Umbilical cord (tissue), 2 donors: Measurements from ENCODE around the gene NR4A3. TPM values are rescaled to one million over a fixed set of nuclear protein-coding genes. Genes with fewer than 3 reads are reported as not detected.

Experiments
- DNase-seq: peaks from one replicate; pipeline ENCODE4 v3.0.0-alpha.2; 2015; ENCODE audit warnings: low spot score
- total RNA-seq: library from RNA; depleted of rRNA; stranded (reverse); fragments of >200 nt; gene quantifications from one replicate; pipeline ENCODE4 v1.2.3, GENCODE V29; 2014; ENCODE audit warnings: low replicate concordance; ENCODE audit not compliant: insufficient read depth

Gene NR4A3
- total RNA-seq, 1 donor from 2014 or later = 7.7 TPM

GRCh38 chr9:99873943-99874584 is 52.4 kb downstream of the NR4A3 start:
- no peak for DNase-seq

- no peak for DNase-seq
These were observed 54.5 kb downstream of the NR4A3 start for GRCh38 chr9:99876190-99876589.

DNA sequence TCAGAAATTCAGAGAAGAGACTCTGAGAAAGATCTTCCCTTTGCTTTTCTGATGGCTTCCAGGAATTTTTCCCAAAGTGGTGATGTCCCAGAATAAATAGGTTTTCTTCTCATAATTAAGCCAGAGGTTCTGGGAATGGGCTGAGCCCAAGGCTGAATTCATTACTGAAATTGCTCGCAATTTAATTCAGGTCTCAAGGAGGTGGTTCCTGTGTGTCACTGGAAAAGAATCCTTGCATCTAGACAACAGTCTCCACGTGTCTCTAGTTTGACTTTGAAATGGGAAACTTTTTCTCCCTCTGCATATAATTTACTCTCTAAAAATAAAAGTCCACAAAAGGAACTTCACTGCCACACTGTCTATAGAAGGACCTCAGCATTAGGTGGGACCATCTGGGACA is 57.0 kb downstream of the NR4A3 start:
- DNase-seq = no peak

- no peak for DNase-seq
These were observed 60.1 kb downstream of the NR4A3 start for GRCh38 chr9:99881769-99882168.

DNA sequence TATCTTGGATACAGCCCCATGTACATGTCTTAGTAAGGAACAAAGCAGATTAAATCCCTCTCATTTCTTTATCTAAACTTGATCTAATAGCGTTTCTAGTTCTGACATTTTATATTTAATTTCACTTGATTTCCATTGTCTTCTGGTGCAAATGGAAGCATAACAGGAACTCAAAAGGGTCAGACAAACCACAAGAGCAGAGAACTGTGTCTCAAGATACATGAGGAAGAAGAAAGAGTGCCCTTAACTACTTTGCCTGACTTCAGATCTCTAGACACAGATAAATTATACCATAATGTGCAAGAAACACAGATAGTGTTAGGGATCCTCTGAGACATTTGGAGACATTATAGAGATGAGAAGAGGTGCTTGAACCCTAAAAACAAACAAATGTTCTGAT is 64.1 kb downstream of the NR4A3 start:
- DNase-seq = no peak

DNA sequence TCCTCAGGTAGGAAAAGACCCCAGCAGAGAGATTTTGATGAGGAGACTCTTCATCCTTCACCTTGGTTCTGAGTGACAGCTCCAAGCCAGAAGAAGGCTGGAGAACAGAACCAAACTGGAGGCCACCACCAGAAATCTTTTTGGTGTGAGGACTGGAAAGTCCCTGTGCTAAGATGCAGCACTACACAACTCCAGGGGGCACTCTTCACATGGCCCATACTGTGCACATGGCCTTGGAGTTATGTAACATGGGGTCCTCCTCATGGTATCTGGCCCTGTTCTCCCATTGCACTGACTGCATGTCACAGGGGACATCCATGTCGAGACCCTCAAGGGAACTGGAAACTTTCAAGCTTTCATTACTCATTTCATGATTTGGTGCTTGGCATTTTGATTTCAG is 67.4 kb downstream of the NR4A3 start:
- DNase-seq = no peak

DNA sequence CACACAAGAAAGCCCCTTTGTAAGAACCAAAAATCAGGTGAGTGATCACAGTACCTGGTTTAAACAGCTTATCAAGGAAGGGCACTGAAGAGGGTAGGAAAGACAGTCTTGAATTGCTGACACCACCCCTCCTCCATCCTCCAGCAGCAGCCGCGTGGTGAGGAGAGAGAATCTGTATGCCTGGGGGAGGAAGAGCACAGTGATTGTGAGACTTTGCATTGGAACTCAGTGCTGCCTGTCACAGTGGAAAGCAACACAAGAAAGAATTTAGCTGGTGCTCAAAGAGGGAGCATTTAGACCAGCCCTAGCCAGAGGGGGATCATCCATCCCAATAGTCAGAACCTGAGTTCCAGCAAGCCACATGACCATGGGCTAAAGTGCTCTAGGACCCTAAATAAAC is 73.1 kb downstream of the NR4A3 start:
- no peak for DNase-seq

- no peak for DNase-seq
These were observed 73.8 kb downstream of the NR4A3 start for GRCh38 chr9:99895510-99895909.

DNA sequence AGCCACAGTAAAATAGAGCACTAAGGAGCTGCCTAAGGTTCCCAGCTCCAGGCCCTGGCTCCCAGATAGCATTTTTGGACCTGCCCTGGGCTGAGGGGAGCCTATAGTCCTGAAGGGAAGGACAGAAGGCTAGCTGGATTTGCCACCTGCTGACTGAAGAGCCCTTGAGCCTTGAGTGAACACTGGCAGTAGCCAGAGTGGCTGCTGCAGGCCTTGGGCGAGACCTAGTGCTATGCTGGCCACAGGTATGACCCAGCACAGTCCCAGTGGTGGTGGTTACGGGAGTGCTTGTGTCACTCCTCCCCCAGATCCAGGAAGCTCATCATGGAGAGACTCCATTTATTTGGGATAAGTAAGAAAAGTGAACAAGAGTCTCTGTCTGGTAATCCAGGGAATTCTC is 74.4 kb downstream of the NR4A3 start:
- DNase-seq = no peak

DNA sequence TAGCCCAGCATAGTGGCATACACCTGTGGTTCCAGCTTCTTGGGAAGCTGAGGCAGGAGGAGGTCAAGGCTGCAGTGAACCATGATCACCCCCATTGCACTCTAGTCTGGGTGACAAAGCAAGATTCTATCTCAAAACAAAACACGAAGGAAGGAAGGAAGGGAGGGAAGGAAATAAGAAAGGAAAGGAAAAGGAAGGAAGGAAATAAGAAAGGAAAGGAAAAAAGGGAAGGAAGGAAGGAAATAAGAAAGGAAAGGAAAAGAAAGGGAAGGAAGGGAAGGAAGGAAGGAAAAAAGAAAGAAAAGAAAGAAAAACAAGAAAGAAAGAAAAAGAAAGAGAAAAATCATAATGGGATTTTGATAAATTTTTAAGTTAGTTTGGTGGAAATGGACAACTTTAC is 81.7 kb downstream of the NR4A3 start:
- no peak for DNase-seq

DNA sequence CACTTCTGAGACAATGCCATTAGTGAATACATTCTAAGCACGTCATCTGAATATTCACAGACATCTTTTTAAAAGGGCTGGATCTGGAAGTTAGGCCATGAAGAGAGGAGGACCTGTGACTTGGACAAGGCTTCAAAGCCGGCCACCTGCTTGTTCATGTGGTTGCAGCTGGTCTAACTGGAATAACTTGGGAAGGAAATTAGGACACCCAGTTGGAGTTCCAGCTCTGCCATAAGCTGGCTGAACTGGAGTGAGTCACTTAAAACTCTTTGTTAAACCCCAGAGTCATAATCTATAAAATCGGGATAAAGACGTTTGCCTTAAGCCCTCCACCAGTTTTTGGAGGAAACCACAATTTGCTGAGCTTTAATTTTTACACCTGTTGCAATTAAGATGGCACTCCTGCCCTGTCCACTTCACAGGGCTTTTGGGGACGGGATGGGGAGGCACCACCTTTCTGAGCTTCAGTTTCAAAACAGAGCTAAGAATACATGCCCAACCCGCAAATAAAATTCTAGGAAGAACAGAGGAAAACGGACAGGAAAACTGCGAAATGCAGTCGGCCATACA is 84.2 kb downstream of the NR4A3 start:
- DNase-seq = peak; percentile 8

DNA sequence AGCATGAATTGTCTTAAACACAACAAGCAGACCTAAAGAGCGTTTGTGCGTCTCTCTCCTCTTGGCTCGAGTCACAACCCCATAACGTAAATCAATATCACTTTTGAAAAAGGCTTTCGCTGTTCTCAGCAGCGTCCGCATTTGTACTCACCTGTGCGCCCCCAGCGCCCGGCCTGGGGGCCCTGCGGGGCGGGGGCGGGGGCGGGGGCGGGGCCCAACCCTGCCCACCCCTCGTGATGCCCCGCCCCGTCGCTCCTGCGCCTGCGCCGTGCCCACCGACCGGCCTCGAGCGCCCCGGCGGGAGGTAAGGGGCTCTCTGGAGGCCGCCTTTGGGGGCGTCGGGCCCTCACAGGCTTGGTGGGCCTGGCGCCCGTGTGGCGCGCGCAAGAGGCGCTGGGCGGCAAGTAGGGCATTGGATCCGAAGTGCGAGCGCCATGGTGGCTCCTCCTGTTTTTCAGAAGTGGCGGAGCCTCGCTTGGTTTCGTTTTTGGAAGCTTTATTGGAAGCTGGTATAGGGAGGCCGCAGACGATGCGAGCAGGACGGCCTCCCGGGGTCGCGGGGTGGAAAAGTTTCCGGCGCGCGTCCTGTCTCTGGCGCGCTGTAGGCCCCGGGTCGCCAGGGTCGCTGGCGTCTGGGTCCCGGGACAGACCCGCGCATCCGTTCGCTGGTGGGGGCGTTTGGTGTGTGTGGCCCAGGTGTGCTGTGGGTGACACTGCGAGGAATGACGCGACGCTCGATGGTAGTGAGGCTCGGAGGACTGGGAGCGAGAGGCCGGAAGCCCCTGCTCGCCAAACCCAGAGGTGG is 84.9 kb downstream of the NR4A3 start, which contains the start of gene STX17:
STX17 (plus strand) TSS at position 252 of the 805 bp plus-strand sequence. CDS start 8,586 bp downstream, outside the sequence.
- peak; percentile 82 for DNase-seq

- no peak for DNase-seq
These were observed 85.5 kb downstream of the NR4A3 start for GRCh38 chr9:99907208-99907532.

DNA sequence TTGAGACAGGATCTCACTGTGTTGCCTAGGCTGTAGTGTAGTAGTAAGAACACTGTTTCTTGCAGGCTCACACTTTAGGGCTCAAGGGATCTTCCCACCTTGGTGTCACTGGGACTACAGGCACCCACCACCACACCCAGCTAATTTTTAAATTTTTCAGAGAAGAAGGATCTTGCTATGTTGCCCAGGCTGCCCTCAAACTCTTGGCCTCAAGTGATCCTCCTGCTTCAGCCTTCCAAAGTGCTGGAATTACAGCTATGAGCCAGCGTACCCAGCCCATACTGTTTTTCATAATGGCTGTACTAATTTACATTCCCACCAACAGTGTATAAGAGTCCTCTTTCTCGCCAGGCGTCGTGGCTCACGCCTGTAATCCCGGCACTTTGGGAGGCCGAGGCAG is 89.9 kb downstream of the NR4A3 start:
- DNase-seq = no peak

Other genes starting within 250 kb of the NR4A3 start
- 110 TPM for gene STX17, start 84.8 kb downstream of the NR4A3 start, total RNA-seq